RKO (cell line): ENCODE data around the gene ANP32B.

Experiments
- DNase-seq: peaks from one replicate; pipeline ENCODE4 v3.0.0-alpha.2; 2016; ENCODE audit warnings: low spot score

ANP32B gene

GRCh38 chr9:98024702-98025101 is 41.6 kb downstream of the ANP32B start:
- DNase-seq = no peak

- no peak for DNase-seq
Observed at GRCh38 chr9:98031169-98031568, 48.0 kb downstream of the ANP32B start.

- no peak for DNase-seq
Observed at GRCh38 chr9:98031935-98032334, 48.8 kb downstream of the ANP32B start.

- DNase-seq = peak; percentile 66
Observed at GRCh38 chr9:98034593-98035546, 51.7 kb downstream of the ANP32B start.

GRCh38 chr9:98037357-98037756 is 54.2 kb downstream of the ANP32B start:
- no peak for DNase-seq

GRCh38 chr9:98038958-98039357 is 55.8 kb downstream of the ANP32B start:
- DNase-seq = no peak

GRCh38 chr9:98039607-98040017 is 56.5 kb downstream of the ANP32B start:
- DNase-seq = no peak

GRCh38 chr9:98040212-98040611 is 57.1 kb downstream of the ANP32B start:
- no peak for DNase-seq

GRCh38 chr9:98043915-98044314 is 60.8 kb downstream of the ANP32B start:
- DNase-seq = no peak

GRCh38 chr9:98045234-98046179 is 62.4 kb downstream of the ANP32B start:
- peak; percentile 98 for DNase-seq

GRCh38 chr9:98046180-98046543 is 63.0 kb downstream of the ANP32B start:
- DNase-seq = no peak

- DNase-seq = peak; percentile 70
Observed at GRCh38 chr9:98047002-98047401, 63.9 kb downstream of the ANP32B start.

- no peak for DNase-seq
Observed at GRCh38 chr9:98049288-98050072, 66.3 kb downstream of the ANP32B start.

- no peak for DNase-seq
Observed at GRCh38 chr9:98050351-98050750, 67.2 kb downstream of the ANP32B start.

GRCh38 chr9:98054376-98054951 is 71.3 kb downstream of the ANP32B start:
- no peak for DNase-seq

GRCh38 chr9:98056269-98057137 is 73.4 kb downstream of the ANP32B start, which contains the start of gene NANS:
Gene NANS (plus strand): TSS chr9:98056732. CDS start chr9:98056809, 77 bp downstream.
- peak; percentile 100 for DNase-seq

- peak; percentile 70 for DNase-seq
Observed at GRCh38 chr9:98057138-98057799, 74.1 kb downstream of the ANP32B start.

- DNase-seq = no peak
Observed at GRCh38 chr9:98062161-98062560, 79.0 kb downstream of the ANP32B start.

- no peak for DNase-seq
Observed at GRCh38 chr9:98064623-98065392, 81.7 kb downstream of the ANP32B start.
